GM21381 (cell line): ENCODE measurements around the gene RDH11.
A peak's percentile ranks its signal among the peaks of the same experiment; 100 is the strongest.
"Not testable (repeated sequence)": the region's sequence is repeated elsewhere in the genome, so short reads cannot be mapped to it uniquely, and the experiment has no call there.

Source experiments
- ATAC-seq: cut with Tn5 transposase; IDR thresholded peaks from one replicate; pipeline ENCODE4 v1.9.1; 2021; ENCODE audit warnings: mild to moderate bottlenecking, moderate library complexity; ENCODE audit not compliant: unreplicated experiment

RDH11 gene

DNA sequence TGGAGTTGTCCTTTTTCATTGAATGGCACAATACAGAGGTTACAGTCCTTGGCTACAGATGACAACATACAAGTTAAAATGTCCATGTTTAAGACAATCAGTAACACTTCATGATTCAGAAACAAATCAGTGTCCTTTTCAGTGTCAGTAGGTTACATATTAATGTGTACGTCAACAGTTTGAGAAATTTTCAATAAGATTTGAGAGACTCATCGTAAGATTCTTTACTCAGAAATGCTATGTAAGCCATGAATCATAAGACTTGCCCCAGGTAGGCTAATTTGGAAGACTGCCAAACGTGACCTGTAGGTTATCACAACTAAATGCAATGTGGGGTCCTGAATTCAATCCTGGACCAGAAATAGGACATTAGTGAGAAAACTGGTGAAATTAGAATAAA, 9.6 kb upstream of the RDH11 start:
- ATAC-seq: no peak

DNA sequence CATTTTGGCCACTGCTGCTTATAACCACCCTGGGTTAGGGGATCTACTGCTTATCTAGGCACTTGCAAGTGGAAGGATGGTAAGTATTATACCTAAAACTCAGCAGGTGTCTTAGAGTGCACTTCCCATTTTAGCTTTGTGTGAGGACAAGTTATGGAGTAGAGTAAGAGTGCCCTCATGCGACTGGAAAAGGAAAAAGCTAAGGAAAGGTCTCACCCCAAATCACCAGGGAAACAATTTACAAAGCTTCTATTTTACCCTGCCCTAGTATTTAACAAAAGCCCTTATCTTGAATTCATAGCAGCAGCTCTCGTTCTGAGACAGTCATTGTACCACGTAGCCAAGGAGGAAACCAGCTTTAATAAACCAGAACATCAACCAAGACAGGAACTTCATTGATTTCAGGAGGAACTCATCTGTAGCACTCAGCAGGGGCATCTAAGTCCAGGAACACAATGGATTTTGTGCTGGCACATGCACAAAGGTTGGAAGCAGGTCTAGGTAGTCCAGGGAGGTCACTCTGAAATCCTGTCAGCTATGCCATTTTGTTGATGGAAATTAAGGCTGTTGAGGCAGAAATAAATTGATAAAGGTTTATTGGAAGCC, 9.0 kb upstream of the RDH11 start:
- ATAC-seq: no peak

DNA sequence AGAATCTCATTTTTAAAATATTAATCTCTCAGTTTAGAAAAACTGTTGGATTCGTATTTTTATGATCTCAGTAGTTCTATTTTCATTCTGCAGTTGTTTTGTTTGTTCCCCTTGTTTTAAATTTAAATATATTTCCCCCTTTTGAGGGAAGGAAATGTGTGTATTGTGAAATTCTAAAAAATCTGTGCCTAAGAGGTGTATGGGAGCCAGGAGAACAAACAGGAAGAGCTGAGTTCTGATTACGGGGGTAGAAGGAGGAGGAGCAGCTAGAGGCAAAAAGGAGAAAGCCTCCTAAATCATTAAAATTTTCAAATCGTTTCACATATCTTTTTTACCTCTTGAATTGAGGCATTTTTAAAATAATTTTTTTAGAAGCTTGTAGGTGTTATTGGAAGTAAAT, 8.4 kb upstream of the RDH11 start:
- ATAC-seq: no peak

DNA sequence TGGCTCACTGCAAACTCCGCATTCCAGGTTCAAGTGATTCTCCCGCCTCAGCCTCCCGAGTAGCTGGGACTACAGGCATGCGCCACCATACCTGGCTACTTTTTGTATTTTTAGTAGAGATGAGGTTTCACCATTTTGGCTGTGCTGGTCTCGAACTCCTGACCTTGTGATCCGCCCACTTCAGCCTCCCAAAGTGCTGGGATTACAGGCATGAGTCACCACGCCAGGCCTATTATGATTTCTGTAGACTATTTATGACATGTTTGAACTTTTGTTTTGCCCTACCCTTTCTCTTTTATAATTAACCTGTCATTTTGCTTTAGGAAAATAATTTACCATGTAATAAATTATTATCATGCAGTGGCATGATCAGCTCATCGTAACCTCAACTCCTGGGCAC, 5.9 kb upstream of the RDH11 start, which contains the start of gene RDH12:
TSS of gene RDH12 (plus strand) at position 395 of the 400 bp plus-strand sequence. CDS start 20,757 bp downstream, outside the sequence.
- not testable (repeated sequence) for ATAC-seq

DNA sequence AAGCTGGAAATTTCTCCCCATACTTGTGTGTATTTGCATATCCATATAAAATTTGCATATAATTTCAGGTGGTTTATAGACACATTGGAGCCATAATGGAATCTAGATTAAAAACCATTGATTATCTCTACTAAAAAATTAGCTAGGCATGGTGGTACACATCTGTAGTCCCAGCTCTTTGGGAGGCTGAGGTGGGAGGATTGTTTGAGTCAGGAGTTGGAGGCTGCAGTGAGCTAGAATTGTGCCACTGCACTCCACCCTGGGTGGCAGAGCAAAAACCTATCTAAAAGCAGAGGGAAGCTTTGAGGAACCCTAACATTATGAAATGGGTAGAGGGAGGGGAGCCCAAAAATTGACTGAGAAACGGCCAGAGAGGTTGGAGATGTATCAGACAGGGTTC, 2.6 kb upstream of the RDH11 start:
- ATAC-seq: no peak

DNA sequence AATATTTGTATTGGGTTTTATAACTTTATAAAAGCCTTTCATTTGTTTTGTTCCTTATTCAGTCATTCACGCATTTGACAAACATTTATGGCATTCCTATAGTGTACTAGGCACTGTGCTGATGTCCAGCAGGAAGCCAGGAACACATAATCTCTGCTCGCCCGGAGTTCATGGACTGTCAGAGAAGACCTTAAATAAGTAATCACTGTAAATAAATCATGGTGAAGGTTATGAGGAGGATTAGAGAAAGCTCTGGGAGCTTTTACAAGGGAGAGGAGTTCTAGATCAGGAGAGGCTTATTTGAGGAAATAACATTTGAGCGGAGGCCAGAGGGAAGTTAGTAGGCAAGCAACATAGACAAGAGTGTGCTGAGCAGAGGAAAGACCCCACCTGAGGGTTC, 1.4 kb upstream of the RDH11 start:
- no peak for ATAC-seq

DNA sequence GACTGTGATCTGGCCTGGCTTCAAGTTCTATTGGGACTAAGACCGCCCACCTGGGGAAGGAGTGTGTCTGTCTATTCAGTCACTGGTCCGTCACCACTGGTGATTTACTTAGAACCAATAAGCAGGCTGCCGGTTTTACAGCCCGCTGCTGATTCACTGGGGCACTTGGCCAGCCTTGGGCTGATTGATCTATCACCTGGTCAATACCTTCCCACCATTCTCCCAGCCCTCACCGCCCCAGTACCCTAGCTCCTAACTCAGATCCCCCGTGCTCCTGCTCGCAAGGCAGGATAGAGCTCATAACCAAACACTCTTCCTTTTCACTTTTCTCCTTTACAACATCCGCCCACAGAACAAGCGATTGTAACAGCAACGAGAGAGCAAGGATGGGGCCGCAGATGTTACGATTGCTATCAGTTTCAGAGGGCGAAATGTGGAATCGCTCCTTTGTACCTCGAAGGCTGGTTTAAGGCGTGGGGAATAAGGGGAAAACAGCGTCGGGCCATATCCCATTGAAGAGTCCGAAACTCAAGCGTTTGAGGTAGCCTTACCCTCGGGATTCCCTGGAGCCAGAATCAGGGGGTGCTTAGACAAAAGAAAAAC, 672 bp downstream of the RDH11 start:
- ATAC-seq: peak; percentile 91

DNA sequence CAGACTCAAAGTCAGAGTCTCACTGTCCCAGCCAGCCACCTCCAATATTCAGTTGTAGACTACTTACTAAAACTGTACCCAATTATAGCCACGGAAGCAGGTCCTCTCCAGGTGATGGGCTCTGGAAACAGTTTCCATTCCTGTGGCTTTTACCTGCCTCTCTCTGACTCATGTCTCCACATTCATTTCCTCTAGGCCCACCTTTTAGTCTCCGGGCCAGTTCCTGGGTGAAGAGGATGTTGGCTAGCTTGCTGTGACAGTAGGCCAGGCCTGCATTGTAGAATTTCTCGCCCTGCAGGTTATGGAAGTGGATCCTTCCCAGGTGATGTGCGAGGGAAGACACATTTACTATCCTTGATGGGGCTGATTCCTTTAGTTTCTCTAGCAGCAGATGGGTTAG, 5.6 kb downstream of the RDH11 start:
- no peak for ATAC-seq

DNA sequence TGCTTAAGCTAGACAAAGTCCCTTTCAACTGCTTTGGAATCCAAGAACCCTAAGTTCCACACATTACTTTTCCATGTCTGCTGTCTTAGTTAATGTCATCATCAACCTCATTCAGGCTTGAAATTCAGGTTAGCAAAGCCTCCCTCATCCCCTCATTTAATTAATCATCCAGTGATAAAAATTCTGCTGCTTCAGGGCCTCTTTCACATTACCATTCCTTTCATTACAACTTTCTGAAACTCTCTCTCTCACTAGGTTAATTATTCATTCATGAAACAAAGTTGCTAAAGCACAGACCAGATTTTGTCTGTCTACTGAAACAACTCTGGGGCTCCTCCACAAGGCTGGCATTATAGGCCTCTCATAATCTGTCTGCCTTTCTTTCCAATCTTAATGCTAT, 11.7 kb downstream of the RDH11 start:
- ATAC-seq: no peak

DNA sequence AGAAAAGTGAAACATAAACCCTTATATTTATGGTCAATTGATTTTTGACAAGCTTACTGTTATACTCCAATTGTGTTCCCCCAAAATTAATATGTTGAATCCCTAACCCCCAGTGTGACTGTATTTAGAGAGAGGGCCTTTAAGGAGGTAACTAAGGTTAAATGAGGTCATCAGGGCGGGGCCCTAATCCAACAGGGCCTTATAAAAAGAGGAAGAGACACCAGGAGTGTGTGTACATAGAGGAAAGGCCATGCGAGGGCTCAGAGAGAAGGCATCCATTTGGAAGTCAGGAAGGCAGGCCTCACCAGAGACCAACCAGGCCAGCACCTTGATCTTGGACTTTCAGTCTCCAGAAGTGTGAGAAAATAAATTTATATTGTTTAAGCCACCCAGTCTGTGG, 14.6 kb downstream of the RDH11 start:
- no peak for ATAC-seq

DNA sequence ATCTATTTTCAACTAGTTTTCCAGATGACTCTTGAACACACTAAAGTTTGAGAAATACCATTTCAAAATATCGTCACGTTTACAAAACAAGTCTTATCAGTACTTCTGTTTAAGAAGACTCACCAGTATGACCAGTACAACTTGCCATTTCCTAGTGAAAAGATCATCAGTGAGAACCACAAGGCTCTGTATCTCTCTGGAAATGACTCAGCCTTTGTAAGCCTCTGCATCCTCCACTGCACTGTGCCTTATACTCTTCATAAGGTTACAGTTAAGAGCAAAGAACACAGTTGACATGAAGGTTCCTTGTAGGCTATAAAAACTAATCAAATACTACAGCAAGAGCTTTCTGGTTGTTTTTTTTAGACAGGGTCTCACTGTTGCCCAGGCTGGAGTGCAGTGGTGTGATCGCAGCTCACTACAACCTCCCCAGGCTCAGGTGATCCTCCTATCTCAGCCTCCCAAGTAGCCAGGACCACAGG, 15.4 kb downstream of the RDH11 start:
- ATAC-seq: peak; percentile 91

DNA sequence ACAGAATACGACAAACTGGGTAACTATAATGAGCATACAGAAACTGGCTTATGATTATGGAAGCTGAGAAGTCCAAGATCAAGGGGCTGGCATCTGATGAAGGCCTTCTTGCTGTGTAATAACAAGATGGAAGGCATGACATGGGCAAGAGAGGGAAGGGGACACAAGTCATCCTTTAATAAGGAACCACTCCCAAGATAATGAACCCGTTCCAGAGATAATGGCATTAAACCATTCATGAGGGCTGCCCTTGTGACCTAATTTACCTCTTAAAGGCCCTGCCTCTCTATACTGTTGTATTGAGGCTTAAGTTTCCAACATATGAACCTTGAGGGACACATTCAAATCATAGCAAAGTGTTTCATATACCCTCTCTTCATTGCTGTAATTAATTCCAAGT, 16.6 kb downstream of the RDH11 start:
- no peak for ATAC-seq

DNA sequence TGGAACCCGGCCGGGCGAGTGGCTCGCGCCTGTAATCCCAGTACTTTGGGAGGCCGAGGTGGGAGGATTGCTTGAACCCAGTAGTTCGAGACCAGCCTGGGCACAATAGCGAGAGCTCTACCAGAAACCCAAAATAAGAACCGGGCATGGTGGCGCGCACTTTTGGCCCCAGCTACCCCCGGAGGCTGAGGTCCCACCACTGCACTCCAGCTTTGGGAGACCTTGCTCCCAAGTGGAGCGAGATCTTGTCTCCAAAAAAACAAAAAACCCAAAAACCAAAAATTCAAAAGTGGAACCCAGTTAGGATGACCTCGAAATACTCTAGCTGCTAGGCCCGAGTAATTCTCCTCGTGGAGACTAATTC, 20.4 kb downstream of the RDH11 start:
- no peak for ATAC-seq

DNA sequence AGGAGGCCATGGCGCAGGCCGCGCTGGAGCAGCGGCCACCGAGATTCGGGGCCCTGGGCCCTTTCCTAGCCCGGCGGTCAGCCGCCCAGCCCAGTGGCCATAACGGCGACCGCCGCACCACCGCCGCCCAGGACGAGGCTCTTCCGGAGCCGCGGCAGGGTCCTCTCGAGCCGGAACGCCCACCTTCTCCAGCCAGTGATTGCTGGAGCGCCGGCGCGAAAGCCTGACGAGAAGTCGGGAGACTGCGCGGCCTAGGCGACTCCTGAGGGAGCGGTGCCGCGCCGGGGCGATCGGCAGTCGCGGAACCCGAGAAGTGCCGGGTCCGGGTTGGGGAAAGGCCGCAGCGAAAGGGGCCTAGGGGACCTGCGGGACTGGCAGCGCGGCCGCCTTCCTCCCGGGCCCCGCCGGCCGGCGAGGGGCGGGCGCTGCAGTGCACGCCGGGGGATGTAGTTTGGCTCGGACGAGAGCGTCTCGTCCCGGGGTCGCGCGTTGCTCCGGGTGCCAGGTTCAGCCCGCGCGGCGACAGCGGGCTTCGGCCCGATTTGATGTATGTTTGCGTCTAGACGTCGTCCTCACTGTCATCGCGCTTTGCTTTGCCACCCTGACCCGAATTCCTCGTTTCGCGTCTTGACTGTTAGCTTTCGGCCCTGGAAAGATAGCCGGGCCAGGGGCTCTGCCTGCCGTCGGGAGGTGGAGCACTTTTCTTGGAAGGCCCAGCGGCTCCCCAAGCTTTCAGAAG, 20.9 kb downstream of the RDH11 start, which contains the start of gene VTI1B:
TSS of gene VTI1B (minus strand) at position 153 of the 739 bp plus-strand sequence. CDS start at position 10, 143 bp downstream.
- ATAC-seq: peak; percentile 89

DNA sequence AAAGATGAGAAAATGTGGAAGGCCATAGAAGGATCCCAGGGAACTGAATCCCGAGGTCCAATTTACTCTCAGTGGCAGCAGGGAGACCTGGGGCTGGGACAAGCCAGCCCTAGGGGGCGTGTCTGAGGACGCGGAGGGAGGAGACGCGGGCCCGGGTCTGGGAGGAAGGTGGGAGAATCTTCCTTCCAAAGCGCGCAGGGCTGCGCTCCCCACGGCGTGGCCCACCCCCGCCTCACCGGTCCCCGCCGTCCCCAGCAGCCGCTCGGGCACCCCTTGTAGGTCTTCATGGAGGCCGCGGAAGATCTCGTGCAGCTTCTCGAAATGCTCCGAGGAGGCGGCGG, 21.5 kb downstream of the RDH11 start:
- peak; percentile 42 for ATAC-seq

DNA sequence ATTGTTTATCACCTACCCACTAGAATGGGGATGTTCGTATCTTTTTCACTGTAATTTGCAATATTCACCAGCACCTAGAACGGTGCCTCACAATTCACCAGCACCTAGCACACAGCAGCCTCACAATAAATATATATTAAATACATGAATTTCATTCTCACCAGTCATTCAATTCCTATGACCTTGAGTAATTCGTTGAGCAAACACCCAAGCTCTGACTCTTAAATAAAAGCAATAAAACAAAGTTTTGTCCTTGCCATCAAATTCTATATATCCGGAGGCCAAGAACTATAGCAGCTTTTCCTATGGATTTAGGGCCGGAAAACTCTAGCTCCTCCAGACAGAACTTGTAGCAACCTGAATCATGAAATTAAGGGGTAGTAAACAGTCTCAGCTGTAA, 22.1 kb downstream of the RDH11 start:
- ATAC-seq: no peak

DNA sequence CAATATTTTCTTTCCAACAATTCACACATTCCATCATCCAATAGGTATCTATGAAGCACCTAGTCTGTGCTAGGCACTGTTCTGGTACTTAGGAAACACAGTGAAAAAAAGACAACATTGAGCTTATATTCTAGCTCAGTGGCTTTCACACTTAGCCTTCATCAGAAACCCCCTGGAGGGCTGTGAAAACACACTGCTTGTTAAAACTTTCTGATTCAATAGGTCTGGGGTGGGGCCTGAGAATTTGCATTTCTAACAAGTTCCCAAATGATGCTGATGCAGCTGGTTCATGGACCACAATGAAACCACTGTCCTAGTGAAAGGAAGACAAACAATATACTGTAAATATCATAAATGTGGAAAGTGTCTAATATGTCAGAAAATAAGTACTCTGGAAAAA, 27.0 kb downstream of the RDH11 start:
- no peak for ATAC-seq

DNA sequence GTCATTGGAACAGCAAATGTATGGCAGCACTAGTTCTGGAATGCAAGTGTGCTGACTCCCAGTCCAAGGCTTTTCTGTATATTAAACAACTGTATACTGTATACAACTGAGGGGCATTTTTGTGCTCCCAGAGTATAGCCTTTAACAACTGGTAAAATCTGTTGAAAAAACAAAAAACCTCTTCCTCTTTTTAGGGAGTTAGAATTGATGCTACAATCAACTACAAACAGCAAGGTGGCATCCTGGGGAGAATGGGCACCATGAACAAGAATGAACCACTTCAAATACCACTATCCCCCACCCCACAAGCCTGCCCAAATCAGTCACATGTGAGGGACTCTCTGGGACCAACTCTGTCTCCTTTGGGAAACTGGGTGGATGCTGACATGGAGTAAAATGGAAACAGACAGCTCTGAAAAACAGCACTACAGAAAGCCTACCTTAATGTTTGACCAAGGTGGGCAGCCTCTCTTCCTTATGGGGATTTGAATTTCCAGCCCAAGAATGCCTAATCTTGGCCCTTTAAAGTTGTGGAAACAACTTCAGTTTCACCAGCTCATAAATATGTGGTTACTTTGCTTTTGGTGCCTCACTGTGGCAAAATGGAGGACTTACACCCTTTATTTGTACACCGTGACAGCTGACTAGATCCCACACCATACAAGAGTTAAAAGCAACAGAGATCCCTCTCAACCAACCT, 28.7 kb downstream of the RDH11 start:
- no peak for ATAC-seq

DNA sequence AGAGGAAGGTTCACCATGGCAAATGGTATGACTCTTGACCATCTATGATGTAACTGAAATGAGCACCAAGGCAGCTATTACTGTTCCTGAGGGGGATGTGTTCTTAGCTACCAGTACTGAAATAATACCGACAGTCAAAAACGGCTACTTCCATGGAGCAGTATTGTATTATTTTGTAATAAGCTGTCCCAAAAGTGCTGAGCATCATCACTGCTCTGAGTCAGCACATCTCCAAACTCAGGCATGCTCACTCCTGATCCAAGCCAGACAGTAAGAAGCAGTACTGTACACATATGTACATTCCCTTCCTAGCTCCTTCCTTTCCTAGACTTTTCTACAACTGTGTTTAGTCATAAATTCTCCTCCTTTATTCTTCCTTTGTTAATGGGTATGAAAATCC, 29.7 kb downstream of the RDH11 start:
- ATAC-seq: no peak

DNA sequence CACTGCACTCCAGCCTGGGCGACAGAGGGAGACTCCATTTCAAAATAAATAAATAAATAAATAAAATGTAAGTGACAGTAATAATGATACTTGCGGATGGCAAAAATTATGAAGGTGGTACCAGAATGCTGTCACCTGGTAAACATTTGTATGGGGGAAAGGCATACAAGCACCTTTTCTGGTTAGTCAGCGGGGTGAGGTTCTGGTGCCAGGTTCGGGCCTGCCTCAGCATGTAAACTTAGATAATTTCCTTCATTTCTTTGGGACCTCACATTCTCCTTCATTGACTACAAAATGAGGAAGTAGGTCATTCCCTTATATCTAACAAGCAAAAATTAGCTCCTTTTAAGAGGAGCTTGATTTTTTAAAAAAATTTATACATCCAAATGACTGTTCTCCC, 31.9 kb downstream of the RDH11 start:
- no peak for ATAC-seq

DNA sequence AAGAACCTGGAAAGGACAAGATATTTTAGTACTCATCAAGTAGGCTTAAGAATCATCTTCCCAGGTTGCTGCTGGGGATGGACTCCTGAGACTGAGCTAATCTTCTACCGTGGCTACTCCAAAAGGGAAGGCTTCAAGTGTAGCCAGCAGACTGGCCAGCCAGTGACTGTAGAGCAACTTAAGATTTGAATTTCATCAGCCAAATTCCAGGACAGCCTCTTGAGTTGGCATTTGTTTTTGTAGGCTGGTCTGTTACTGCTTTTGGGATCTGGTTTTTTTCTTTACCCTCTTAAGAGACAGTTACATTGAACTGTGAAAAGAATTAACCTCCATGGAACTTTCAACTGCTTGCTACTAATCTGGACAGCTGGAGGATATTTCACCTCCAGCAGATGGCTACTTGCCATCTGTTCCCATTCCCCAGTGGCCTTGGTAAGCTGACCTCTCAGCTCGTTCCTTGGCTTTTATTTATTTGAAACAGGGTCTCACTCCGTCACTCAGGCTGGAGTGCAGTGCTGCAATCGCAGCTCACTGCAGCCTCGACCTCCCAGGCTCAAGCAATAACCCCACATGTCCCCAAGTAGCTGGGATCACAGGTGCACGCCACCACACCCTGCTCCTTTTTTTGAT, 41.8 kb downstream of the RDH11 start:
- ATAC-seq: no peak
